Lower lobe of right lung (tissue), 2 donors: ENCODE measurements around the gene BACH2. TPM values are rescaled to one million over a fixed set of nuclear protein-coding genes. Genes with fewer than 3 reads are reported as not detected.

ENCODE experiments used
- ATAC-seq, 2 donors: fragments of 200-7000 bp; cut with Tn5 transposase; one replicate each; pipeline ENCODE4 v1.9.1; 2020 to 2022; ENCODE audit warnings: mild to moderate bottlenecking in 2 of 2, moderate library complexity in 2 of 2
- DNase-seq: peaks from one replicate; pipeline ENCODE4 v3.0.0-alpha.2; 2020
- H3K27ac ChIP-seq: fragments of 200-600 bp; one replicate; pipeline ENCODE4 v1.8.0; 2022
- H3K27me3 ChIP-seq: fragments of 200-600 bp; one replicate; pipeline ENCODE4 v1.8.0; 2022; ENCODE audit warnings: low read depth
- H3K36me3 ChIP-seq: fragments of 200-600 bp; one replicate; pipeline ENCODE4 v1.8.0; 2022; ENCODE audit warnings: mild to moderate bottlenecking
- H3K4me1 ChIP-seq: fragments of 200-600 bp; one replicate; pipeline ENCODE4 v1.8.0; 2022
- H3K4me3 ChIP-seq: fragments of 200-600 bp; one replicate; pipeline ENCODE4 v1.8.0; 2022; ENCODE audit warnings: mild to moderate bottlenecking
- H3K9me3 ChIP-seq: fragments of 200-600 bp; one replicate; pipeline ENCODE4 v1.8.0; 2022
- CTCF ChIP-seq: fragments of 200-600 bp; IDR thresholded peaks from one replicate; pipeline ENCODE4 v1.8.0; 2022; ENCODE audit warnings: antibody characterized with exemption, mild to moderate bottlenecking
- intact Hi-C: fragments of 100-400 bp; cut with DNase I; formaldehyde crosslinking; loops from one replicate; pipeline ENCODE4 v1.11.0; 2022
- total RNA-seq: library from RNA; stranded (reverse); fragmentation: NEBNext Ultra II Directional; extraction: Animal tissue kit (Norgen Biotek cat#: 25700); gene quantifications from one replicate; pipeline ENCODE4 v1.2.1, GENCODE V29; 2021
- donor health status: DM: no; HTN: yes; CAD: no; lungs with severe emphysema.

The BACH2 gene
- total RNA-seq, 1 donor from 2014 or later = 6.3 TPM

DNA sequence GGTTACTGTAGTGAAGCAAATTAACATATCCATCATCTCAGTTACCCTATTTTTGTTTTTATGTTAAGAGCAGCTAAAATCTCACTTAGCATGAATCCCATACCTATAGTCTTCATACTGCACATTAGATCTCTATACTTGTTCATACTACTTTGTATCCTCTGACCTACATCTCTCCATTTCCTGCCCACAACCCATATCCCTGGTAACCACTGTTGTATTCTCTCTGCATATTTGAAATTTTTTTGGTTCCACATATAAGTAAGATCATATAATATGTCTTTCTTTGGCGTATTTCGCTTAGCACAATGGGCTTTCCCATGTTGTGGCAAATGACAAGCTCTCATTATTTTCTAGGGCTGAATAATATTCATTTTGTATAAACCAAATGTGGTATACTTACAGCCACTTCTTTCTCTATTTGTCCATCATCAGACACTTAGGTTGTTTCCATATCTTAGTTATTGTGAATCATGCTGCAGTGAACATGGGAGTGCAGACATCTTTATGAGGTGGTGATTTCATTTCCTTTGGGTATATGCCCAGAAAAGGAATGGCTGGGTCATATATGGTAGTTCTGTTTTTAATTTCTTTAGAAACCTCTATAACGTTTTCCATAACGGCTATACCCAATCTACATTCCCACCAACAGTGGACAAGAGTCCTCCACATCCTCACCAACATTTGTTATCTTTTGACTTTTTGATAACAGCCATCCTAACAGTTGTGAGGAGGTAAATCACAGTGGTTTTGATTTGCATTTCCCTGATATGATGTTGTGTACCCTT is 39.8 kb downstream of the BACH2 start:
- no peak overlapping the region for H3K27ac ChIP-seq
- no peak for TF ChIP-seq CTCF
- ATAC-seq (no peak), DNase-seq (no peak)
- H3K4me1 ChIP-seq = no peaks in the 10 kb centered on the region
- H3K27me3 ChIP-seq = no peaks in the 10 kb centered on the region
- no peaks in the 10 kb centered on the region for H3K36me3 ChIP-seq
- intact Hi-C loops = no loop called here
- no peaks in the 10 kb centered on the region for H3K9me3 ChIP-seq
- no peak overlapping the region for H3K4me3 ChIP-seq

DNA sequence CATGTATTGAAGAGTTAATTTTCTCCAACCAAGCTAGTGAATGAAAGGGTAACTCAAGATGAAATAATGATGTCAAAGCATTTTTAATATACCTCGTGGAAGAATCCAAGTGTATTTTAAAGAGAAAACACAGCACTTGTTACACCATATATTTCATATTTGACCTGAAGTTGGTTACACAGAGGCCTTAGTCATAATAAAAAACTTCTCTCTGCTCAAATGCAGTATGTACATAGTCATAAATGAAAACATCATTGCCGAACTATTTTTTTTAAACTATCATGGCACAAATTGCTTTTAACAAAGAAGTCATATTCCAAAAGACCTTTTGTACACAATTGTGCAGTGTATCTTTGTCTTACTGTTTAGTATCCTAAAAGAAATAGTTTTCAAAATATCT is 43.0 kb downstream of the BACH2 start:
- Histone ChIP-seq H3K36me3 (no peaks in the 10 kb centered on the region), H3K9me3 (no peaks in the 10 kb centered on the region), H3K4me3 (no peak overlapping the region), H3K27me3 (no peaks in the 10 kb centered on the region), H3K4me1 (no peaks in the 10 kb centered on the region), H3K27ac (no peak overlapping the region)
- intact Hi-C loops = no loop called here
- no peak for DNase-seq
- ATAC-seq = no peak
- no peak for TF ChIP-seq CTCF

- DNase-seq (no peak), ATAC-seq (no peak)
- intact Hi-C loops = no loop called here
- H3K36me3 ChIP-seq = no peaks in the 10 kb centered on the region
- no peaks in the 10 kb centered on the region for H3K9me3 ChIP-seq
- no peak overlapping the region for H3K27ac ChIP-seq
- H3K4me1 ChIP-seq = no peaks in the 10 kb centered on the region
- TF ChIP-seq CTCF = no peak
- no peak overlapping the region for H3K4me3 ChIP-seq
- H3K27me3 ChIP-seq = no peaks in the 10 kb centered on the region
These were observed 45.2 kb downstream of the BACH2 start for GRCh38 chr6:90251295-90251992.

DNA sequence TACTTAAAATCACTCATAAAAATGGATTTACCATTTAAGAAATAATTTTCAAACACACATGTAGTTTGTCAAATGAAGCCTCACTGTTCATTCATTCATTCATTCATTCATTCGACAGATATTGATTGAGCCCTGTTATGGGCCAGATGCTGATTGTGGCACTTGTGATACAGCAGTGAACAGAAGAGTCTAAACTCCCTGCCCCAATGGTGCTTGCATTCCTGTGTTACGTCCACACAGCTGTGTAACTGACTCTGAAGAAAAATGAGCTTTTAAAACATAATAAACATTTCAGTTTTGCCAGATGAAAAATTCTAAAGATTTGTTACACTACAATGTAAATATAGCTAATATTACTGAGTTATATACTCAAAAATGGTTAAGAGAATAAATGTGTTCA is 46.2 kb downstream of the BACH2 start:
- DNase-seq = no peak
- intact Hi-C loops = no loop called here
- ATAC-seq = no peak

GRCh38 chr6:90249458-90249857 is 47.2 kb downstream of the BACH2 start:
- no peaks in the 10 kb centered on the region for H3K9me3 ChIP-seq
- no peak for DNase-seq
- no peak overlapping the region for H3K27ac ChIP-seq
- no peaks in the 10 kb centered on the region for H3K36me3 ChIP-seq
- no peak for TF ChIP-seq CTCF
- no peak for ATAC-seq
- no peaks in the 10 kb centered on the region for H3K27me3 ChIP-seq
- H3K4me3 ChIP-seq = no peak overlapping the region
- no peaks in the 10 kb centered on the region for H3K4me1 ChIP-seq
- intact Hi-C loops = no loop called here

More for the DNA sequence above, 46.2 kb downstream of the BACH2 start:
- Histone ChIP-seq H3K27me3 (no peaks in the 10 kb centered on the region), H3K36me3 (no peaks in the 10 kb centered on the region), H3K4me3 (no peak overlapping the region), H3K9me3 (no peaks in the 10 kb centered on the region), H3K27ac (no peak overlapping the region), H3K4me1 (no peaks in the 10 kb centered on the region)
- TF ChIP-seq CTCF = no peak
